ENCODE measurements around the gene DNAJC7. TPM values are rescaled to one million over a fixed set of nuclear protein-coding genes. Genes with fewer than 3 reads are reported as not detected.

Gene DNAJC7
- total RNA-seq, 1 experiment from 2014 or later, result 130 TPM

GRCh38 chr17:41998497-41998896 is 18.7 kb downstream of the DNAJC7 start:
- peaks cover 89% of the 10 kb centered on the region for H3K36me3 Mint-ChIP-seq (ENCODE audit: insufficient read depth, unreplicated experiment)
- H3K4me3 Mint-ChIP-seq (ENCODE audit: unreplicated experiment), result no peak overlapping the region
- DNase-seq (ENCODE audit: unreplicated experiment), result no peak
- TF ChIP-seq CTCF (IDR thresholded peaks at IDR 0.05; ENCODE audit: unreplicated experiment), result no peak
- no peak overlapping the region for H3K27ac Mint-ChIP-seq (ENCODE audit: low read depth, unreplicated experiment)
- H3K4me1 Mint-ChIP-seq (ENCODE audit: insufficient read depth, unreplicated experiment), result peaks cover 12% of the 10 kb centered on the region
- ChIA-PET CTCF (interaction anchor here (1.2 kb wide), 1 partner anchor 27 kb away, joined by 4 read pairs; no protein-coding TSS in a partner anchor), POLR2A (interaction anchor here (0.6 to 1.6 kb wide), 4 partner anchors 9 to 1182 kb away, joined by 3 to 4 read pairs (median 3); partner anchors contain the start of gene ODAD4)
- H3K9me3 Mint-ChIP-seq (ENCODE audit: unreplicated experiment), result no peaks in the 10 kb centered on the region
- intact Hi-C loops (cut with micrococcal nuclease), result no loop called here
- no TSS peak for BruUV-seq (replicated peaks)
- no peaks in the 10 kb centered on the region for H3K27me3 Mint-ChIP-seq (ENCODE audit: insufficient read depth, unreplicated experiment)

GRCh38 chr17:41996855-41997164 is 20.4 kb downstream of the DNAJC7 start:
- Mint-ChIP-seq H3K4me1 (ENCODE audit: insufficient read depth, unreplicated experiment) (no peaks in the 10 kb centered on the region), H3K9me3 (ENCODE audit: unreplicated experiment) (no peaks in the 10 kb centered on the region), H3K36me3 (ENCODE audit: insufficient read depth, unreplicated experiment) (peaks cover 99% of the 10 kb centered on the region), H3K27ac (ENCODE audit: low read depth, unreplicated experiment) (no peak overlapping the region), H3K27me3 (ENCODE audit: insufficient read depth, unreplicated experiment) (no peaks in the 10 kb centered on the region), H3K4me3 (ENCODE audit: unreplicated experiment) (no peak overlapping the region)
- no peak for DNase-seq (ENCODE audit: unreplicated experiment)
- BruUV-seq (replicated peaks), result no TSS peak
- TF ChIP-seq CTCF (IDR thresholded peaks at IDR 0.05; ENCODE audit: unreplicated experiment), result no peak
- POLR2A ChIA-PET, result interaction anchor here (1.0 to 2.3 kb wide), 5 partner anchors 9 to 66 kb away, joined by 3 to 7 read pairs (median 5); partner anchors contain the start of gene ODAD4
- CTCF ChIA-PET, result no interaction called here
- intact Hi-C loops (cut with micrococcal nuclease), result no loop called here

GRCh38 chr17:41992576-41992975 is 24.7 kb downstream of the DNAJC7 start:
- Mint-ChIP-seq H3K4me1 (ENCODE audit: insufficient read depth, unreplicated experiment) (no peaks in the 10 kb centered on the region), H3K27me3 (ENCODE audit: insufficient read depth, unreplicated experiment) (no peaks in the 10 kb centered on the region), H3K27ac (ENCODE audit: low read depth, unreplicated experiment) (peak overlapping the region; percentile 54), H3K9me3 (ENCODE audit: unreplicated experiment) (no peaks in the 10 kb centered on the region), H3K4me3 (ENCODE audit: unreplicated experiment) (no peak overlapping the region), H3K36me3 (ENCODE audit: insufficient read depth, unreplicated experiment) (peaks cover 99% of the 10 kb centered on the region)
- no peak for DNase-seq (ENCODE audit: unreplicated experiment)
- intact Hi-C loops (cut with micrococcal nuclease), result no loop called here
- no peak for TF ChIP-seq CTCF (IDR thresholded peaks at IDR 0.05; ENCODE audit: unreplicated experiment)
- ChIA-PET POLR2A (interaction anchor here (0.8 to 1.4 kb wide), 4 partner anchors 9 to 25 kb away, joined by 3 to 6 read pairs (median 4); partner anchors contain the start of gene DNAJC7), CTCF (interaction anchor here (1.2 kb wide), 1 partner anchor 28 kb away, joined by 3 read pairs; the partner anchor contains the start of gene NKIRAS2)
- no TSS peak for BruUV-seq (replicated peaks)

GRCh38 chr17:41989702-41990419 is 27.4 kb downstream of the DNAJC7 start:
- no peak for TF ChIP-seq CTCF (IDR thresholded peaks at IDR 0.05; ENCODE audit: unreplicated experiment)
- no peak overlapping the region for H3K4me3 Mint-ChIP-seq (ENCODE audit: unreplicated experiment)
- ChIA-PET POLR2A (interaction anchor here (0.9 to 1.5 kb wide), 2 partner anchors 9 to 20 kb away, joined by 3 read pairs; no protein-coding TSS in a partner anchor), CTCF (interaction anchor here (0.5 to 0.6 kb wide), 3 partner anchors 246 to 1180 kb away, joined by 3 read pairs; no protein-coding TSS in a partner anchor)
- no peak overlapping the region for H3K27ac Mint-ChIP-seq (ENCODE audit: low read depth, unreplicated experiment)
- H3K36me3 Mint-ChIP-seq (ENCODE audit: insufficient read depth, unreplicated experiment), result peaks cover 100% of the 10 kb centered on the region
- H3K27me3 Mint-ChIP-seq (ENCODE audit: insufficient read depth, unreplicated experiment), result no peaks in the 10 kb centered on the region
- no peak for DNase-seq (ENCODE audit: unreplicated experiment)
- intact Hi-C loops (cut with micrococcal nuclease), result no loop called here
- no peaks in the 10 kb centered on the region for H3K9me3 Mint-ChIP-seq (ENCODE audit: unreplicated experiment)
- H3K4me1 Mint-ChIP-seq (ENCODE audit: insufficient read depth, unreplicated experiment), result no peaks in the 10 kb centered on the region
- BruUV-seq (replicated peaks), result no TSS peak
